ENCODE measurements around the gene MYOG.

MYOG gene
- 0 reads per million in 9 experiments for total RNA-seq

- peaks cover 65 to 78% of the 10 kb centered on the region in 2 donors for H3K27me3 Mint-ChIP-seq
- no peaks in the 10 kb centered on the region for H3K9me3 Mint-ChIP-seq
- no peak for DNase-seq
- ATAC-seq (replicated peaks) = no peak
- H3K36me3 Mint-ChIP-seq (ENCODE audit: insufficient read depth) = no peaks in the 10 kb centered on the region
- H3K27ac Mint-ChIP-seq = no peak within 1 kb of the TSS
- H3K4me1 Mint-ChIP-seq (ENCODE audit: low read depth in 2 of 2) = no peaks in the 10 kb centered on the region
- no peak within 1 kb of the TSS for H3K4me3 Mint-ChIP-seq
These were observed at the start of gene MYOG for GRCh38 chr1:203085528-203086406. Gene MYOG (minus strand): TSS chr1:203086012. CDS start chr1:203085961, 51 bp downstream.

DNA sequence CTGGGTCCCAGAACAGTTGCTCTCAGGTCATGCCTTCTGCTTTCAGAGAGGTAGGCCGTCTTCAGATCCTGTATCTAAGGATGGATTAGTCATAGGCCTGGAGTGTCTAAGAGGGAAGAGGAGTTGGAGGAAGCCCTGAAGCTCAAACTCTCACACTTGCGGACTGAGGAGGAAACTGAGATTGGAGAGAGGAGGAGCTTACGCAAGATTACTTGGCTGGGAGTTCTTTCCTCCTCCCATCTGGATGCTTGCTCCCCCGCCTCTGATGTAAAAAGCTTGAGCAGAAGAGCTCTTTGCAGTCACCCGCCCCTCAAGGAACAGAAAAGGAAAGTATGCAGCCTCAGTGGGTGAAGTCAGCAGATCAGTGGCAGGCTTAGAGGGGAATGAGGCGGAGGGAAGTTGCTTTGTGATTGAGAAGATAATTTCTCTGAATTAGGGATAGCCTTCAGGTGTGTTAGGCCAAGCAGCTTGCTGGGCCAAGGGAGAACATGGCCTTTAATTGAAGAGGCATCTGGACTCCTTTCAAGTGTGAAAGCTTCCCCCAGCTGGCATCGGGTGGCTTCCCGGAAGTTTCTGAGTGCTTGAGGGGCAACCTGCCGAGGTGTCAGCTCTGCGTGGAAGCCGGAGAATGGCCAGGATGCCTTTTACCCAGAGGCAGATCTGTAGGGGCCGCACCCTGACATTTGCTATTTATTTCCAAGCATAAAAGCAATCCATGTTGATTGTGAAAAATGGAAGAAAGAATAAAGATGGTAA is 48.3 kb upstream of the MYOG start:
- H3K9me3 Mint-ChIP-seq = no peaks in the 10 kb centered on the region
- DNase-seq = no peak

DNA sequence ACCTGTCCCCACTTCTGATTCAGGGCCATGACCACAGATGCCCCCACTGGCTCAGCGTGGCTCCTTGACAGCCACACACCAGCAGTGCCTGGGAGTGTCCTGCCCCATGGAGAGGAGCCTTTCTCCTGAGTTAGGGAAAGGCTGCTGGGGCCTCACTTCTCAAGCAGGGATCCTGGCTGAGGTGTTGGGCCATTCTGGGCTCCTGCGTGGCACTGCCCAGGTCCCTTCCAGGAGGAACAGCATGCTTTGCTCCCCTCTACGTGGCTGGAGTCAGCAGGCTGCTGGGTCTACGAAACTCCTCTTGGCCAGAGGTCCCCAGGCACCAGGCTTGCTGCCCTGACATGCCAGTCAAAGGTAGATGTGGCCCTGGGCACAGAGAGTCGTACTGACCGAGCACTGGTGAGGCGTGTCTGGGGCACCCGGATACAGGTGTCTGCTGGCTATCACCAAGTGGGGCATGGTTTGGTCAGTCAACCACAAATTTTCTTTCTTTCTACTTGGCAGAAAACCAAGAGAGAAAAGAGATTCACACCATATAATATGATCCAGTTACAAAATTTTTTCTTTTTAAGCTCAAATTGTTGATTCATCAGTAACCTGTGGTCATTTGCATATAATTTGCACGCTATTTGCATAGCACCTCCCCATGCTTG is 45.9 kb upstream of the MYOG start:
- Mint-ChIP-seq H3K27ac (no peak overlapping the region), H3K4me1 (ENCODE audit: low read depth in 2 of 2) (peaks cover 11 to 16% of the 10 kb centered on the region in 2 donors), H3K27me3 (peaks cover 51 to 74% of the 10 kb centered on the region in 2 donors), H3K4me3 (no peak overlapping the region), H3K9me3 (no peaks in the 10 kb centered on the region), H3K36me3 (ENCODE audit: insufficient read depth) (no peaks in the 10 kb centered on the region)
- ATAC-seq (replicated peaks) = no peak
- no peak for DNase-seq

More for the DNA sequence above, 48.3 kb upstream of the MYOG start:
- Mint-ChIP-seq H3K27me3 (peaks cover 34 to 57% of the 10 kb centered on the region in 2 donors), H3K4me3 (no peak overlapping the region), H3K27ac (no peak overlapping the region), H3K4me1 (ENCODE audit: low read depth in 2 of 2) (peaks cover 5% of the 10 kb centered on the region in 2 donors), H3K36me3 (ENCODE audit: insufficient read depth) (no peaks in the 10 kb centered on the region)
- ATAC-seq (replicated peaks) = no peak

DNA sequence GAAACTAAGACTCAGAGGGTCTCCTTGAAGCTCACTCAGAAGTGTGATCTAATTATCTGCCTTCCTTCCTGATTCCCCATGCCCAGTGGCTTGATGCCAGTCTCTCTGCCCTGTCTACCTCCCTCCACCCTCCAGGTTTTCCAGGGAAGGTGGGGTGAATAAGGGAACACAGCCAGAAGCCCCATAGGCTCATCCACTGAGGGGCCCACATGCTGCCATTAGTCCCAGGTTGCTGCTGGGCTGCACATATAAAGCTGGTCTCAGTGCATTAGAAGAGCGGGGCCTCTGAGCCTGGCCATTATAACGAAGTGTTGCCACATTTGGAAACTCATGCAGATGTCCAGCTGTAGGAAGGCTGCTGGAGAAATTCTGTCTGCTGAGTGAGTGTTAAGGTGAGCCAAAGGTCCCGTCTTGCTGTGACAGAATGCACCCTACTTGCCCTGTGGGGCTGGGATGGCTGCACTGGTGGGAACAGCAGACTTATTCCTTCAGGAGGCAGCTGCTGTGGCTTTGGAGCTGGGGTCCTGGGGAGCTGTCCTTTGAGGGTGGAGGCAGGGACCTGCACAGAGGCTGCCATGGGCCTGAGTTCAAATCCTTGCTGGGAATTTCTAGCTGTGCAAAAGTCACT is 44.7 kb upstream of the MYOG start:
- ATAC-seq (replicated peaks) = no peak
- H3K4me1 Mint-ChIP-seq (ENCODE audit: low read depth in 2 of 2) = peaks cover 6 to 11% of the 10 kb centered on the region in 2 donors
- H3K36me3 Mint-ChIP-seq (ENCODE audit: insufficient read depth) = no peaks in the 10 kb centered on the region
- peaks cover 55 to 76% of the 10 kb centered on the region in 2 donors for H3K27me3 Mint-ChIP-seq
- no peak for DNase-seq
- H3K27ac Mint-ChIP-seq = no peak overlapping the region
- H3K9me3 Mint-ChIP-seq = no peaks in the 10 kb centered on the region
- no peak overlapping the region for H3K4me3 Mint-ChIP-seq

GRCh38 chr1:203129501-203130231 is 43.9 kb upstream of the MYOG start:
- ATAC-seq (replicated peaks) = no peak
- no peak for DNase-seq
- H3K27me3 Mint-ChIP-seq = peaks cover 62 to 84% of the 10 kb centered on the region in 2 donors
- H3K36me3 Mint-ChIP-seq (ENCODE audit: insufficient read depth) = no peaks in the 10 kb centered on the region
- no peaks in the 10 kb centered on the region for H3K9me3 Mint-ChIP-seq
- H3K27ac Mint-ChIP-seq = no peak overlapping the region
- H3K4me1 Mint-ChIP-seq (ENCODE audit: low read depth in 2 of 2) = peaks cover 6 to 11% of the 10 kb centered on the region in 2 donors
- H3K4me3 Mint-ChIP-seq = no peak overlapping the region

GRCh38 chr1:203128716-203129500 is 43.1 kb upstream of the MYOG start:
- H3K27me3 Mint-ChIP-seq = peaks cover 69 to 88% of the 10 kb centered on the region in 2 donors
- no peak overlapping the region for H3K4me3 Mint-ChIP-seq
- no peaks in the 10 kb centered on the region for H3K9me3 Mint-ChIP-seq
- DNase-seq = no peak
- H3K4me1 Mint-ChIP-seq (ENCODE audit: low read depth in 2 of 2) = peaks cover 6 to 11% of the 10 kb centered on the region in 2 donors
- no peak for ATAC-seq (replicated peaks)
- H3K36me3 Mint-ChIP-seq (ENCODE audit: insufficient read depth) = no peaks in the 10 kb centered on the region
- no peak overlapping the region for H3K27ac Mint-ChIP-seq

DNA sequence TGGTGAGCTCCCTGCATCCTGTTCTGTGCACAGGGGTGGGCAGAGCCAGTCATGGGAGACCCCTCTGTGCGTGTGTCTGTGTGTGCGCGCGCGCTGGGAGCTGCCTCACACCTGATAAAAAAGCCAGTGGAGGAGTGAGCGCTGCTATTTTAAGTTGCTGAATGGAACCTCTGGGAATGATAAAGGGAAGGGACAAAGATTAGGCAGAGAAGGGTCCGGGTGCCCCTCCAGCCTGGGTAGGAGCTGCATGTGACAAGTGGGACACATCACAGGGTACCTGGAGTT is 42.6 kb upstream of the MYOG start:
- peaks cover 6 to 11% of the 10 kb centered on the region in 2 donors for H3K4me1 Mint-ChIP-seq (ENCODE audit: low read depth in 2 of 2)
- no peaks in the 10 kb centered on the region for H3K9me3 Mint-ChIP-seq
- peaks cover 75 to 88% of the 10 kb centered on the region in 2 donors for H3K27me3 Mint-ChIP-seq
- H3K4me3 Mint-ChIP-seq = no peak overlapping the region
- no peaks in the 10 kb centered on the region for H3K36me3 Mint-ChIP-seq (ENCODE audit: insufficient read depth)
- DNase-seq = no peak
- H3K27ac Mint-ChIP-seq = no peak overlapping the region
- ATAC-seq (replicated peaks) = no peak

DNA sequence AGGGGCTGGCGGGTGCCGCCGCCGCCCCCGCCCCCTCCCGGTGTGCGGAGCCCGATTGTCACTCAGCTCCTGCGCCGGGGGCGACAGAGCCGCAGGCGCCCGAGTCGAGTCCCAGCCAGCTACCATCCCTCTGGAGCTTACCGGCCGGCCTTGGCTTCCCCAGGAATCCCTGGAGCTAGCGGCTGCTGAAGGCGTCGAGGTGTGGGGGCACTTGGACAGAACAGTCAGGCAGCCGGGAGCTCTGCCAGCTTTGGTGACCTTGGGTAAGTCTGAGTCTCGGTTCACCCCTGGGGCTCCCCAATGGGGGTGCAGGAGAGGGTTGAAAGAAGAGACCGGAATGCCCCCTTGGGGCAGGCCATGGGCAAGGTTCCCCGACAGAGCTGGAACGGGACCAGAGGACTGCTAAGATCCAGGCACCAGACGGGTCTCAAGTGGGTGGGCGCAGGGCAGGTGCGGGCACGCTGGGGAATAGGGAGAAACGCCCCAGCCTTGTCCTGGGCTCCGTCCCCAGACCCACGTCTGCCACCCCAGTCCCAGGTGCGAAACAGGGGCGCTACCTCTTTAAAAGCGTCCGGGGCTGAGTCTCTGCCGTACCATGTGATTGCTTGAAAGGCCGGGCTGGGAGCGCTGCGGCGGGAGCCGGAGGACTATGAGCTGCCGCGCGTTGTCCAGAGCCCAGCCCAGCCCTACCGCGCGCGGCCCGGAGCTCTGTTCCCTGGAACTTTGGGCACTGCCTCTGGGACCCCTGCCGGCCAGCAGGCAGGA is 42.0 kb upstream of the MYOG start, which contains the start of gene ADORA1:
TSS of gene ADORA1 (plus strand) at position 61 of the 765 bp plus-strand sequence. CDS start 1,116 bp downstream, outside the sequence.
- Mint-ChIP-seq H3K36me3 (ENCODE audit: insufficient read depth) (no peaks in the 10 kb centered on the region), H3K27me3 (peaks cover 75 to 90% of the 10 kb centered on the region in 2 donors), H3K9me3 (no peaks in the 10 kb centered on the region), H3K4me3 (peak within 1 kb of the TSS in 1 of 2 donors; percentile 41), H3K27ac (no peak within 1 kb of the TSS), H3K4me1 (ENCODE audit: low read depth in 2 of 2) (peaks cover 6 to 11% of the 10 kb centered on the region in 2 donors)
- no peak for ATAC-seq (replicated peaks)
- no peak for DNase-seq

DNA sequence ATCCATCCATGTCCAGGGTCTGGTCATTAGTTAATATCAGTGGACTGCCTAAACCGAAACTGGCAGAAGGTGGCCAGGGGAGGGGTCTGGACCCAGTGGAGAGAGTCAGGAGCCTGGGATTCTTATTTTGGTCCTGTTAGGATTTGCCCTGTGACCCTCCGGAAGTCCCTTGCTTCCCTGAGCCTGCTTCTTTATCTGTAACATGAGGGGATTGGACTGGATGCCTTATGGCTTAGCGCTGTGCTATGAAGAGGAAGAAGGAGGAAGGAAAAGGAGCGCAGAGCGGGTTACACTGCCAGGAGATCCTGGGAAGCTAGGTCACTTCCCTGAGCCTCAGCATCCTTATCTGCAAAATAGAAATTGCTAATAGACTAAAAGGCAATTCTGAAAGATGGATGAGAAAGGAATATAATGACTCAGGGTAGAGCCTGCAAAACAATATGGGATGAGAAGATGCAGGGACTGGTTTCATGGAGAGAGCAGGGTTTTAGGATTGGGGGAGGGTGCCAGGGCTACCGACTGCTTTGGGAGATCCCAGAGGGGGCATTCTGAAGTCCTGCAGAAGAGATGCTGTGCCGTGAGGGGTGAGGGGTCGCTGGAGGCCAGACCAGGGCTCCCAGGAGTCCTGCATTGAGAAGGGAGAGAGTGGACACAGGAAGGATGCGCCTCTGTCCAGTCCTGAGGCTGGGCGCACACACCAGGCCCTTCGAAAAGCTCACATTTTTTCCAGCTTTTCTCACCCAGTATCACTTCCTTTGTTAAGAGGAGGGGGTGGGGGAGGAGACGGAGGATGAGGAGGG is 41.3 kb upstream of the MYOG start:
- H3K4me1 Mint-ChIP-seq (ENCODE audit: low read depth in 2 of 2) = peaks cover 6 to 11% of the 10 kb centered on the region in 2 donors
- H3K27ac Mint-ChIP-seq = no peak overlapping the region
- no peak overlapping the region for H3K4me3 Mint-ChIP-seq
- no peaks in the 10 kb centered on the region for H3K9me3 Mint-ChIP-seq
- DNase-seq (no peak), ATAC-seq (replicated peaks) (no peak)
- H3K27me3 Mint-ChIP-seq = peaks cover 75 to 92% of the 10 kb centered on the region in 2 donors
- H3K36me3 Mint-ChIP-seq (ENCODE audit: insufficient read depth) = no peaks in the 10 kb centered on the region

- no peak overlapping the region for H3K4me3 Mint-ChIP-seq
- H3K27me3 Mint-ChIP-seq = peaks cover 77 to 92% of the 10 kb centered on the region in 2 donors
- peaks cover 6 to 15% of the 10 kb centered on the region in 2 donors for H3K4me1 Mint-ChIP-seq (ENCODE audit: low read depth in 2 of 2)
- no peaks in the 10 kb centered on the region for H3K9me3 Mint-ChIP-seq
- H3K27ac Mint-ChIP-seq = no peak overlapping the region
- DNase-seq (no peak), ATAC-seq (replicated peaks) (no peak)
- no peaks in the 10 kb centered on the region for H3K36me3 Mint-ChIP-seq (ENCODE audit: insufficient read depth)
These were observed 40.5 kb upstream of the MYOG start for GRCh38 chr1:203126151-203126865.
